Activated T-cell treated with anti-CD3 and anti-CD28 coated beads for 1 hour (primary cell): ENCODE results near the gene ABR.
"Not testable (repeated sequence)": the region's sequence is repeated elsewhere in the genome, so short reads cannot be mapped to it uniquely, and the experiment has no call there.

Source experiments
- DNase-seq: peaks from one replicate; pipeline ENCODE4 v3.0.0-alpha.2; 2020; ENCODE audit warnings: low read depth

Gene ABR

GRCh38 chr17:981292-981658 is 198.5 kb downstream of the ABR start:
- no peak for DNase-seq

- DNase-seq, result peak; percentile 57
Observed at GRCh38 chr17:980406-981291, 199.1 kb downstream of the ABR start.

GRCh38 chr17:979539-980405 is 200.0 kb downstream of the ABR start, which contains the start of gene NXN:
Gene NXN, minus strand, starts transcription at chr17:979776.
- peak; percentile 91 for DNase-seq

GRCh38 chr17:979212-979538 is 200.6 kb downstream of the ABR start:
- no peak for DNase-seq

GRCh38 chr17:978103-979093 is 201.4 kb downstream of the ABR start:
- no peak for DNase-seq

- DNase-seq, result no peak
Observed at GRCh38 chr17:977166-977565, 202.6 kb downstream of the ABR start.

GRCh38 chr17:976312-976711 is 203.5 kb downstream of the ABR start:
- no peak for DNase-seq

GRCh38 chr17:975371-975915 is 204.3 kb downstream of the ABR start:
- no peak for DNase-seq

GRCh38 chr17:974778-975177 is 205.0 kb downstream of the ABR start:
- DNase-seq, result not testable (repeated sequence)

GRCh38 chr17:973053-973452 is 206.7 kb downstream of the ABR start:
- no peak for DNase-seq

GRCh38 chr17:971861-972260 is 207.9 kb downstream of the ABR start:
- not testable (repeated sequence) for DNase-seq

- DNase-seq, result no peak
Observed at GRCh38 chr17:970364-970763, 209.4 kb downstream of the ABR start.

GRCh38 chr17:969811-970355 is 209.9 kb downstream of the ABR start:
- DNase-seq, result no peak

- DNase-seq, result no peak
Observed at GRCh38 chr17:968812-969730, 210.7 kb downstream of the ABR start.

- DNase-seq, result no peak
Observed at GRCh38 chr17:967122-967521, 212.7 kb downstream of the ABR start.

GRCh38 chr17:965311-965989 is 214.3 kb downstream of the ABR start:
- no peak for DNase-seq

- DNase-seq, result no peak
Observed at GRCh38 chr17:964876-965275, 214.9 kb downstream of the ABR start.

GRCh38 chr17:962670-963069 is 217.1 kb downstream of the ABR start:
- no peak for DNase-seq

- no peak for DNase-seq
Observed at GRCh38 chr17:962166-962565, 217.6 kb downstream of the ABR start.
